K562 (cell line): ENCODE measurements around the gene EVI5. TPM values are rescaled to one million over a fixed set of nuclear protein-coding genes. Genes with fewer than 3 reads are reported as not detected.
A peak's percentile ranks its signal among the peaks of the same experiment; 100 is the strongest.

ENCODE experiments used
- ATF4 ChIP-seq: fragments of 450-650 bp; formaldehyde crosslinking; IDR thresholded peaks from 2 replicates; pipeline ENCODE4 v1.4.0; 2022; ENCODE audit warnings: mild to moderate bottlenecking, moderate library complexity
- BHLHE40 ChIP-seq: IDR thresholded peaks from 2 replicates; pipeline ENCODE4 v1.6.1; 2011; ENCODE audit warnings: low read length, improper control_type of control experiment
- CCNT2 ChIP-seq: IDR thresholded peaks from 2 replicates; pipeline ENCODE4 v1.6.1; 2011; ENCODE audit warnings: borderline replicate concordance, low read depth, mild to moderate bottlenecking, moderate library complexity, mixed read lengths, low read length; ENCODE audit not compliant: insufficient read length; ENCODE audit errors: extremely low read depth
- CREB1 ChIP-seq, 2 experiments: sonication (generic) in 1 of 2; formaldehyde crosslinking in 1 of 2; IDR thresholded peaks; 2 replicates each; pipeline versions ENCODE4 v1.6.1 to v1.8.0; 2012 to 2022; ENCODE audit warnings: inconsistent platforms in 1 of 2, mild to moderate bottlenecking in 1 of 2, missing genetic modification reagents in 1 of 2, moderate library complexity in 1 of 2
- ELF1 ChIP-seq: fragments of 200-800 bp; sonication (Bioruptor generic); IDR thresholded peaks from 2 replicates; pipeline ENCODE4 v1.6.1; 2016; ENCODE audit warnings: missing genetic modification characterization, missing compliant biosample characterization
- ETS1 ChIP-seq: conservative IDR thresholded peaks from 2 replicates; pipeline ENCODE4 v1.6.1; 2011; ENCODE audit warnings: low read depth, mild to moderate bottlenecking, low read length; ENCODE audit not compliant: control insufficient read depth
- ETV5 ChIP-seq: sonication (generic); formaldehyde crosslinking; IDR thresholded peaks from 2 replicates; pipeline ENCODE4 v1.4.0; 2020; ENCODE audit warnings: low read depth, mild to moderate bottlenecking, missing genetic modification reagents
- FOS ChIP-seq: IDR thresholded peaks from 3 replicates; pipeline ENCODE4 v1.6.1; 2011; ENCODE audit not compliant: insufficient read length; ENCODE audit errors: extremely low read depth
- FOXM1 ChIP-seq, 2 experiments: fragments of 450-650 bp in 1 of 2; sonication (generic) in 1 of 2; formaldehyde crosslinking in 1 of 2; IDR thresholded peaks; 2 replicates each; pipeline versions ENCODE4 v1.6.1 to v1.9.0; 2017 to 2022; ENCODE audit warnings: low read depth in 2 of 2, mild to moderate bottlenecking in 2 of 2, missing genetic modification reagents in 1 of 2, moderate library complexity in 1 of 2
- HES1 ChIP-seq: fragments of 450-650 bp; IDR thresholded peaks from 2 replicates; pipeline ENCODE4 v1.6.1; 2016; ENCODE audit warnings: low read depth, mild to moderate bottlenecking, moderate library complexity
- HMG20B ChIP-seq: fragments of 250-450 bp; sonication (Bioruptor Pico); IDR thresholded peaks from 2 replicates; pipeline ENCODE4 v1.5.0; 2021; ENCODE audit warnings: mild to moderate bottlenecking
- KDM4B ChIP-seq, 2 experiments: fragments of 450-650 bp in 1 of 2; sonication (generic) in 1 of 2; IDR thresholded peaks; 2 replicates each; pipeline ENCODE4 v1.6.1; 2016 to 2017; ENCODE audit warnings: borderline replicate concordance in 2 of 2, antibody characterized with exemption in 1 of 2, low read depth in 1 of 2, mild to moderate bottlenecking in 1 of 2
- MTA1 ChIP-seq: fragments of 450-650 bp; IDR thresholded peaks from 2 replicates; pipeline ENCODE4 v1.6.1; 2017; ENCODE audit warnings: borderline replicate concordance
- MTA2 ChIP-seq: fragments of 450-650 bp; IDR thresholded peaks from 2 replicates; pipeline ENCODE4 v1.6.1; 2016; ENCODE audit warnings: low read depth
- MYBL2 ChIP-seq, 2 experiments: fragments of 450-650 bp in 1 of 2; sonication (generic) in 1 of 2; formaldehyde crosslinking in 1 of 2; IDR thresholded peaks; 2 replicates each; pipeline versions ENCODE4 v1.6.1 to v1.8.1; 2017 to 2022; ENCODE audit warnings: borderline replicate concordance in 1 of 2, inconsistent platforms in 1 of 2, low read depth in 1 of 2, mild to moderate bottlenecking in 1 of 2, missing genetic modification reagents in 1 of 2, moderate library complexity in 1 of 2
- NBN ChIP-seq: fragments of 450-650 bp; IDR thresholded peaks from 2 replicates; pipeline ENCODE4 v1.6.1; 2016; ENCODE audit warnings: low read depth, mild to moderate bottlenecking
- PHTF2 ChIP-seq: fragments of 250-450 bp; sonication (Bioruptor Pico); IDR thresholded peaks from 2 replicates; pipeline ENCODE4 v1.5.0; 2021; ENCODE audit warnings: mild to moderate bottlenecking
- SRSF3 ChIP-seq: fragments of 200-400 bp; formaldehyde crosslinking; IDR thresholded peaks from 2 replicates; pipeline ENCODE4 v1.6.1; 2016; ENCODE audit warnings: mild to moderate bottlenecking, low read length, moderate library complexity; ENCODE audit not compliant: insufficient read depth
- ZNF24 ChIP-seq: fragments of 450-650 bp; IDR thresholded peaks from 2 replicates; pipeline ENCODE4 v1.6.1; 2016
- ZNF57 ChIP-seq: fragments of 450-650 bp; formaldehyde crosslinking; IDR thresholded peaks from 2 replicates; pipeline ENCODE4 v1.4.0; 2020; ENCODE audit warnings: mild to moderate bottlenecking, moderate library complexity
- ZNF639 ChIP-seq, 2 experiments: fragments of 200-800 bp in 1 of 2; sonication (Bioruptor generic) in 1 of 2; sonication (generic) in 1 of 2; formaldehyde crosslinking in 1 of 2; IDR thresholded peaks in 1 of 2; conservative IDR thresholded peaks in 1 of 2; 2 replicates each; pipeline versions ENCODE4 v1.5.0 to v1.6.1; 2016 to 2020; ENCODE audit warnings: missing compliant biosample characterization in 1 of 2, missing genetic modification characterization in 1 of 2, missing genetic modification reagents in 1 of 2
- ZNF655 ChIP-seq: fragments of 250-450 bp; sonication (Bioruptor Pico); IDR thresholded peaks from 2 replicates; pipeline ENCODE4 v1.5.0; 2021
- polyA plus RNA-seq, 8 experiments: library from polyadenylated mRNA; depleted of rRNA in 4 of 8; stranded (reverse) in 5 of 8; unstranded in 3 of 8; fragments of >200 nt; fragmentation: Nextera tagmentation in 2 of 8; fragmentation: Illumina TruSeq in 1 of 8; extraction: Ambion mirVana in 2 of 8; extraction: Trizol in 1 of 8; gene quantifications; 2 replicates each; pipeline versions ENCODE4 v1.2.1 to v1.2.3, GENCODE V29; 2011 to 2014; ENCODE audit warnings: inconsistent platforms in 1 of 8, missing spikeins in 1 of 8
- total RNA-seq, 7 experiments: library from RNA; depleted of rRNA in 6 of 7; stranded (reverse); fragments of >200 nt in 6 of 7; fragmentation: Illumina TruSeq in 2 of 7; extraction: Trizol in 2 of 7; gene quantifications; 2 replicates each; pipeline versions ENCODE4 v1.2.1 to v1.2.3, GENCODE V29; 2011 to 2021; ENCODE audit warnings: low replicate concordance in 1 of 7

The EVI5 gene
- total and polyA plus RNA-seq, 9 of the 15 experiments (the other 6 are each of a cell fraction or from before 2014, with no cell fraction given): 1.7 to 50.1 (median 13.7) TPM

GRCh38 chr1:92804721-92805201, 19.9 kb upstream of the EVI5 start (continued):
- no peak for TF ChIP-seq KDM4B (IDR thresholded peaks at IDR 0.05; ENCODE audit: borderline replicate concordance in 2 of 2, low read depth in 1 of 2)
- TF ChIP-seq ATF4: 0 out of 2 replicates have a peak, but pooled peaks have one; percentile 50
- peak; percentile 68 for TF ChIP-seq MYBL2 (IDR thresholded peaks at IDR 0.05; ENCODE audit: low read depth)
- TF ChIP-seq MYBL2 (CRISPR knock-in tag; IDR thresholded peaks at IDR 0.05; ENCODE audit: borderline replicate concordance): no peak
- TF ChIP-seq ZNF57 (CRISPR knock-in tag): no peak
- 0 out of 4 replicates have a peak, but pooled peaks of 1 of the 2 experiments have one; percentile 28 for TF ChIP-seq ZNF639 (CRISPR knock-in tag; conservative IDR thresholded peaks at IDR 0.05 in 1 of 2, IDR thresholded peaks at IDR 0.05 in 1 of 2)
- 0 out of 2 replicates have a peak, but pooled peaks have one; percentile 27 for TF ChIP-seq MTA1
- no peak for TF ChIP-seq ZNF24
- peak; percentile 74 for TF ChIP-seq ETV5 (CRISPR knock-in tag)
- TF ChIP-seq ETS1: peak; percentile 54; the same call in 1 of the 2 replicates
- TF ChIP-seq ZNF655 (CRISPR knock-in tag): no peak
- peak; percentile 93 for TF ChIP-seq FOXM1 (IDR thresholded peaks at IDR 0.05; ENCODE audit: low read depth)
- TF ChIP-seq FOXM1 (CRISPR knock-in tag; IDR thresholded peaks at IDR 0.05; ENCODE audit: low read depth): no peak
- no peak for TF ChIP-seq PHTF2
- peak; percentile 79 for TF ChIP-seq ELF1
- TF ChIP-seq HES1: peak; percentile 87
- peak; percentile 30 for TF ChIP-seq FOS
- TF ChIP-seq HMG20B (CRISPR knock-in tag): no peak
- no peak for TF ChIP-seq SRSF3
- TF ChIP-seq CREB1 (IDR thresholded peaks at IDR 0.05): 0 out of 2 replicates have a peak, but pooled peaks have one; percentile 56
- TF ChIP-seq CREB1 (CRISPR knock-in tag; IDR thresholded peaks at IDR 0.05): no peak
- peak; percentile 87 for TF ChIP-seq BHLHE40
- peak; percentile 78 for TF ChIP-seq MTA2
- no peak for TF ChIP-seq CCNT2
- no peak for TF ChIP-seq NBN
